GM21515 (cell line): ENCODE results near the gene AMH.
A peak's percentile ranks its signal among the peaks of the same experiment; 100 is the strongest.

Source experiments
- ATAC-seq: cut with Tn5 transposase; IDR thresholded peaks from one replicate; pipeline ENCODE4 v1.9.1; 2021; ENCODE audit not compliant: unreplicated experiment

AMH gene

DNA sequence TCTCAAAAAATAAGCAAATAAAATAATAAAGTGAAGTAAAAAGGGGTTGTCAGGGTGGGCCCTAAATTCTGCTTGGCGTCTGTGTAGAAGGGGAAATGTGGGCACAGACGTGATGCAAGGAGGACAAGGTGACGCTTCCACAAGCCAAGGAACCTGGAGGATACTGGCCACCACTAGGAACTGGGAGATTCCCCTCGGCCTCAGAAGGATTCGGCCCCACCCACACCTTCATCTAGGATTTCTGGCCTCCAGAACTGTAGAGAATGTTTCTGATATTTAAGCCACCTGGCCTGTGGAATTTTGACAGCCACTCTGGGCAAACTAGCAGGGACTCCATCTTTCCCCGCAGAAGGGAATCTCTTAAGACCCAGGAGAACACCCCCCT lies 14.1 kb upstream of the AMH start:
- ATAC-seq: no peak

GRCh38 chr19:2235381-2236063 lies 13.6 kb upstream of the AMH start:
- peak; percentile 8 for ATAC-seq

DNA sequence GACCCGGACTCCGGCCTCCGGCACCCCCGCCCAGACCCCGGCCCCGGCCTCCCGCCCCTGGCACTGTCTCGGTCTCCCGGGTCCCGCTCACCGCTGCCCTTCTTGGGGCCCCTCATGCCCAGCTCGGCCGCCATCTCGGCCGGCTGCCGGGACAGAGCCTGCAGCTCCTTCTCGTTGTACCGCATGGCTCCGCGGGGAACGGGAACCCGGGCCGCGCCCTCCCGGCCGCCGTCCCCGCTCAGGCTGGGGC lies 13.1 kb upstream of the AMH start:
- peak; percentile 15 for ATAC-seq

- peak; percentile 63 for ATAC-seq
These were observed 12.6 kb upstream of the AMH start, which contains the start of the genes PLEKHJ1 and SF3A2 for GRCh38 chr19:2236314-2237050. Gene PLEKHJ1, minus strand, starts transcription at chr19:2236329. Its CDS starts 81 bp downstream, at chr19:2236248. Gene SF3A2, plus strand, starts transcription at chr19:2236824. Its CDS starts 6,595 bp downstream, at chr19:2243419.

GRCh38 chr19:2237051-2237868 lies 11.9 kb upstream of the AMH start:
- ATAC-seq: no peak

DNA sequence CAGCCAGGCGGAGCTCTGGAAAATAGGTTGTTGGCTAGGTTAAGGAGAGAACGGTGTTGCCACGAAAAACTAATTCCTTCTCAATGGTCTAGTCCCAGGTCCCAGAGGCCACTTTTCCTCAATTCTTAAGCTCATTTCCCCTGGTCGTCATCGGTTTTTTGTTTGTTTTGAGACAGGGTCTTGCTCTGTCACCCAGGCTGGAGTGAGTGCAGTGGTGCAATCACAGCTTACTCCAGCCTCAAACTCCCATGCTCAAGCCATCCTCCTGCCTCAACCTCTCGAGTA lies 11.3 kb upstream of the AMH start:
- ATAC-seq: no peak

DNA sequence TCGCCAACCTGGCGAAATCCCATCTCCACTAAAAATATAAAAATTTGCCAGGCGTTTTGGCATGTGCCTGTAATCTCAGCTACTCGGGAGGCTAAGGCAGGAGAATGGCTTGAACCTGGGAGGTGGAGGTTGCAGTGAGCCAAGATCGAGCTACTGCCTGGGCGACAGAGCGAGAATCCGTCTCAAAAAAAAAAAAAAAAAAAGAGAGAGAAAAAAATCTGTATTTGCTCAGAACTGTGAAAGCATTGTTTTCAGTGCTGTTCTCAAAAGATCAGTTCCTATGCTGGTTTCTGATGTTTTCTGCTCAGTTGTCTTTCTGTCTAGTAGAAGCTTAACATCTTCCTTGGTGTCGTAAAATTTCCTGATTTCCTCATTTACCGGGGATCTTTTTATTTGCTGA lies 9.9 kb upstream of the AMH start:
- no peak for ATAC-seq

- no peak for ATAC-seq
These were observed 9.1 kb upstream of the AMH start for GRCh38 chr19:2239771-2240770.

- ATAC-seq: no peak
These were observed 8.0 kb upstream of the AMH start for GRCh38 chr19:2240881-2241760.

DNA sequence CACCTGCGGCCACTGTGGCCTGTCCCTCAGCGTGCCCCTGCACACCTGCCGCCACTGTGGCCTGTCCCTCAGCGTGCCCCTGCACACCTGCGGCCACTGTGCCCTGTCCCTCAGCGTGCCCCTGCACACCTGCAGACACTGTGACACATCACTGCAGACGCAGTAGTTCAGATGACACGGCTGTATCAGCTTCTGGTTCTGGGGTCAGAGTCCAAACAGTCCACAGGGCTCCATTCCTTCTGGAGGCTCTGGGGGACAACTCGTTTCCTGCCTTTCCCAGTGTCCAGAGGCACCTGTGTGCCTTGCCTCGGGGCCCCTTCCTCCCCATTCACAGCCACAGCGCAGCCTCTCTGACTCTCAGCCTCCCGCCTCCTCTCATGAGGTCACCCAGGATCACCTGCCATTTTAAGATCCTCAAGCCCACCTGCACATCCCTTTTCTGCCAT lies 7.0 kb upstream of the AMH start:
- ATAC-seq: no peak

DNA sequence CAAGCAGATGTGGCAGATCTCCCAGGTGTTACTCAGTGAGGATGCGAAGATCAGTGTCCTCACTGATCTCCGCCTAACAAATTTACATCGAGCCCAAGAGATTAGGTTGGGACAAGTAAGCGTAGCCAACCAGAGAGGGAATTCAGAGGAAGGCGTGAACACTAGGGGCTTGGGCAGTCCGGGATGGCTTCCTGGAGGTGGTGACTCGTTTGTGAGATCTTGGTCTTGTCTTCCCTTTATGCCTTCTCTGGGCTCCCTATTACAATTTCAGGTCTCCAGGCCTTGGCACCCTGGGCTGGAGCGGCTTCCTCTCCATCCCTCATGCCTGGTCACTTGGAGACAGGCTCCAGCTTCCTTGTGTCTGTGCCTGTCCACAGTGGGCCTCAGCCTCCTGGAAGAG lies 6.3 kb upstream of the AMH start:
- ATAC-seq: no peak

DNA sequence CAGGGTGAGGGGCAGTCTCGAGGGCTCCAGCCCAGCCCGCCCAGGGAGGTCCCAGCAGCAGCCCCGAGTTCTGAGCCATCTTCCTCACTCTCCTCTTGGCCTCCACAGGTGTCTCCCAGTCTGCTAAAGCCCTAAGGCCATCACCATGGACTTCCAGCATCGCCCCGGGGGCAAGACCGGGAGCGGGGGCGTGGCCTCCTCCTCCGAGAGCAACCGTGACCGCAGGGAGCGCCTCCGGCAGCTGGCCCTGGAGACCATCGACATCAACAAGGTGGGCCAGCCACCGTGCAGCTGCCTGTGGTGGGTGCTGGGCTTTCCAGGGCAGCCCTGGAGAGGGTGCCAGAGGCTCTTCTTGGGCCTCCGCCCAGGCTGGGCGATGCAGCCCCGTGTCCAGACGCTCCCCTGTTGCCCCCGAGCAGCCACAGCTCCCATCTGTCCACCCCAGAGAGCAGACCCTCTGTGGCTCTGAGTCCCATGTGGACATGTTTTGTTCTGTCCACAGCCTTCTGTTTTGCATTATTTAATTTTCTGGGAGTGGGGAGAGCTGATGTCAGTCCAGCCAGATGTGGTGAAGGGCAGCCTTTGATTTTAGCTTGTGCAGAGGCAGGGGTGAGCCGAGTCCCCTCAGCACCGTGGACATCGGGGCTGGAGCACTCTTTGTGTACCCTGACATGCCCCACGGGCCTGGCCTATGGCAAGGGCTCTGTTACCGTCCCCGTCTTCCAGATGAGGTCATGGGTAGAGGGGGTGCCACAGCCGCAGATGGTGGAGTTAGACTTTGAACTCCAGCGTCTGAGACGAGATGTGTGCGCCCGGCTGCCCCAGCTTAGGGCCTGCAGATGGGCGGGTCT lies 5.6 kb upstream of the AMH start:
- ATAC-seq: no peak

DNA sequence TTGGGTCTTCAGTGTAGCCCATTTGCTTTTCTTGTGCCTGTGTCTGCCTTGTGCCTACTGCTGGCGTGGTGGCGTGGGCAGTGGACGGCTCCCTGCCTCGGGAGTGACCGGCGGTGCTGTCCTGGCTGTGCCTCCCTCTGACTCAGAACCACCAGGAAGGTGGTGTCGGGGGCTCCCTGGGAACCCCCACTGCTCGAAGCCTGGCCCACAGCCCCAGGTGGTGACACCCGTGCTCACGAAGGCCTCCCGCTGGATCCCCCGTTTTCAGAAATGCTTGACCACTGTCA lies 5.1 kb upstream of the AMH start:
- ATAC-seq: no peak

DNA sequence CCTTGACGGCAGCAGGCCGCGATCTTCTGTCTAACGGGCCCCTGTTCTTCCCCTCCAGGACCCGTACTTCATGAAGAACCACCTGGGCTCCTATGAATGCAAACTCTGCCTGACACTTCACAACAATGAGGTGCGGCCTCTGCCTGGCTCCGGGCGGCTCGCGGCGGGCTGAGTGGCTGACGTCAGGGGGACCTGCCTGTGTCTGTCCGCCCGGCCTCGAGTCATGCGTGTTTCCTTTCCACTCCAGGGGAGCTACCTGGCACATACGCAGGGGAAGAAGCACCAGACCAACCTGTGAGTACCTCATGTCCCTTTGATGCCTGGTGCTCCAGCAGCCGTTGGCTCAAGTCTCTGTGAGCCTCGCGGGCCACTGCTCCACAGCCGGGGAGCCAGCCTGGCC lies 4.6 kb upstream of the AMH start:
- ATAC-seq: no peak

DNA sequence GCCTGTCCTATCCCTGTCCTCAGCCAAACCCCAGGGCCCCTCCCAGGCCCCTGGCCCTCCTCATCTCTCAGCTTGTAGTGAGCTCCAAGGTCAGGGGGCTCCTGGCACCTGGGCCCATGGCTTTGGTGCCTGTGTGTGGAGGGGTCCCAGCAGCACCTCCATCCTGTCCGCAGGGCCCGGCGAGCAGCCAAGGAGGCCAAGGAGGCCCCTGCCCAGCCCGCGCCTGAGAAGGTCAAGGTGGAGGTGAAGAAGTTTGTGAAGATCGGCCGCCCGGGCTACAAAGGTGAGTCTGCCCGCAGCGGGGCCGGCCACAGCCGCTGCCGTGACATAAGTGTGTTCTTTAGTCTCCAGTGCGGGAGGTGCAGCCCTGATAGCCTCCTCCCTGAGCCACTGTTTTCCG lies 3.9 kb upstream of the AMH start:
- ATAC-seq: no peak

- ATAC-seq: no peak
These were observed 3.0 kb upstream of the AMH start for GRCh38 chr19:2246014-2246620.

- no peak for ATAC-seq
These were observed 2.2 kb upstream of the AMH start for GRCh38 chr19:2246801-2247361.

GRCh38 chr19:2247433-2248101 lies 1.6 kb upstream of the AMH start:
- no peak for ATAC-seq
